ENCODE data around the gene FAM186B. TPM values are rescaled to one million over a fixed set of nuclear protein-coding genes. Genes with fewer than 3 reads are reported as not detected.
A peak's percentile ranks its signal among the peaks of the same experiment; 100 is the strongest.

FAM186B gene
- total and polyA plus RNA-seq, 8 donors, result 0.18 to 7.0 (median 0.27) TPM; not detected in 4

DNA sequence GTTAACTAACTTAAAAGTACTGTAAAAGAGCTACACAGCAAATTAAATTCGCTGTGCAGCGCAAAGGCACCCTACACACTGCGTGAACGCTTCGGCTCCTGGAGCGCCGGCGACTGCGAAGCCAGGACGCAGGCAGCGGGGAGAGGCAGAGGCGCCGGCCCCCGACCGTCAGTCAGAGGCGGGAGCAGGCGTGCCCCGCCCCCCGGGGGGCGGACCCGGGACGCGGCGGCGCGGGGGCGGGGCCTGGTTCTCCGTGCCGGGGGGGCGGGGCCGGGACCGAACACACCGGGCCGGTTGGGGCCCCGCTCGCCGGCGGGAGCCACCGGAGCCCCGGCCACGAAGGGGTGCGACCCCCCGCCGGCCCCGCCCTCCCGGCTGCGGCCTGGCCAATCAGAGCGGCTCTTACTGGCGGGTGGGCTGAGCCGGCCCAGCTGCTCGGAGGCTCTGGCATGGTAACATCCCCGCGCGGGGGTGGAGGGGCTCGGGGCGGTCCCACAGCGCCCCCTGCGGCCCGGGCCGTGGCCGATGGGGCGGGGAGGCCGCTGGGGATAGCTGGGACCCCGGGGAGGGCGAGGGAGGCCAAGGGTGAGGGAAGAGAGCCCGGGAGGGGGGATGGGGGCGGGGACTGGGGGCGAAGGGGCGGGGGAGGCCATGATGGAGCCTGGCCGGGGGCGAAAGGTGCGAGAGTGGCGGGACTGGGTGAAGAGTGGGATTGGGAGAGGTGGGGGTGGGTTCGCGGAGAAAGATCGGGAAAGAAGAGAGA, 17.9 kb upstream of the FAM186B start, which contains the start of gene PRPF40B:
Gene PRPF40B, plus strand, starts transcription at position 420 of the 763 bp plus-strand sequence. Its CDS starts 30 bp downstream, at position 450.
- Histone ChIP-seq H3K9me3 (no peaks in the 10 kb centered on the region), H3K27me3 (no peaks in the 10 kb centered on the region), H3K27ac (peak within 1 kb of the TSS; percentile 59 to 91 (median 89)), H3K36me3 (no peaks in the 10 kb centered on the region), H3K4me1 (peaks cover 12 to 32% (median 25%) of the 10 kb centered on the region in 4 donors), H3K4me3 (peak within 1 kb of the TSS; percentile 62 to 74 (median 64))
- TF ChIP-seq POLR2AphosphoS5 (IDR thresholded peaks at IDR 0.05) (peak; percentile 64 to 96 (median 96)), POLR2A (IDR thresholded peaks at IDR 0.05) (peak in 2 of 4 donors; percentile 56 to 80), EP300 (IDR thresholded peaks at IDR 0.05) (no peak), CTCF (IDR thresholded peaks at IDR 0.05) (peak in 3 of 7 experiments; percentile 36 to 63 (median 40))
- peak; percentile 93 to 96 for DNase-seq
- 1 to 4% (median 2%) methylated on average over 22 to 76 of the region's 76 CpGs for WGBS, 5 donors
- intact Hi-C loops (cut with DNase I; ENCODE audit: low total_unique reads), result no loop called here

GRCh38 chr12:49622501-49623141, 17.2 kb upstream of the FAM186B start:
- Histone ChIP-seq H3K4me1 (peaks cover 12 to 32% (median 25%) of the 10 kb centered on the region in 4 donors), H3K4me3 (peak overlapping the region; percentile 62 to 74 (median 64)), H3K27ac (peak overlapping the region; percentile 21 to 91 (median 89)), H3K9me3 (no peaks in the 10 kb centered on the region), H3K36me3 (no peaks in the 10 kb centered on the region), H3K27me3 (no peaks in the 10 kb centered on the region)
- peak; percentile 39 to 54 for DNase-seq
- intact Hi-C loops (cut with DNase I; ENCODE audit: low total_unique reads), result no loop called here
- no peak for TF ChIP-seq CTCF (IDR thresholded peaks at IDR 0.05)
- TF ChIP-seq POLR2AphosphoS5 (IDR thresholded peaks at IDR 0.05), result no peak
- TF ChIP-seq EP300 (IDR thresholded peaks at IDR 0.05), result no peak
- TF ChIP-seq POLR2A (IDR thresholded peaks at IDR 0.05), result no peak
- WGBS, 5 donors, result 0 to 1% (median 1%) methylated on average over 22 of the region's 22 CpGs

- Histone ChIP-seq H3K27me3 (no peaks in the 10 kb centered on the region), H3K4me1 (peaks cover 12 to 32% (median 25%) of the 10 kb centered on the region in 4 donors), H3K27ac (peak overlapping the region in 4 of 5 donors; percentile 73 to 91 (median 90)), H3K4me3 (peak overlapping the region; percentile 62 to 74 (median 64)), H3K36me3 (no peaks in the 10 kb centered on the region), H3K9me3 (no peaks in the 10 kb centered on the region)
- intact Hi-C loops (cut with DNase I; ENCODE audit: low total_unique reads), result no loop called here
- WGBS, 5 donors, result 3 to 7% (median 4%) methylated on average over 31 to 33 of the region's 33 CpGs
- DNase-seq, result no peak
- TF ChIP-seq POLR2AphosphoS5 (IDR thresholded peaks at IDR 0.05) (no peak), EP300 (IDR thresholded peaks at IDR 0.05) (no peak), CTCF (IDR thresholded peaks at IDR 0.05) (no peak), POLR2A (IDR thresholded peaks at IDR 0.05) (no peak)
These were observed 16.4 kb upstream of the FAM186B start for GRCh38 chr12:49621651-49622500.

GRCh38 chr12:49619286-49619685, 13.8 kb upstream of the FAM186B start:
- TF ChIP-seq POLR2A (IDR thresholded peaks at IDR 0.05) (no peak), CTCF (IDR thresholded peaks at IDR 0.05) (no peak), EP300 (IDR thresholded peaks at IDR 0.05) (no peak), POLR2AphosphoS5 (IDR thresholded peaks at IDR 0.05) (no peak)
- DNase-seq, result no peak
- 76 to 88% (median 86%) methylated on average over 3 of the region's 3 CpGs for WGBS, 5 donors
- intact Hi-C loops (cut with DNase I; ENCODE audit: low total_unique reads), result no loop called here
- Histone ChIP-seq H3K36me3 (no peaks in the 10 kb centered on the region), H3K27me3 (no peaks in the 10 kb centered on the region), H3K4me3 (no peak overlapping the region), H3K27ac (no peak overlapping the region), H3K9me3 (no peaks in the 10 kb centered on the region), H3K4me1 (peaks cover 12 to 28% (median 21%) of the 10 kb centered on the region in 4 donors)
